Lower leg skin (tissue), 3 donors: ENCODE measurements around the gene GATA5.

Source experiments
- CTCF ChIP-seq, 3 donors: fragments of 450-650 bp; IDR thresholded peaks; one replicate each; pipeline ENCODE4 v1.5.1; 2016; ENCODE audit warnings: antibody characterized with exemption in 3 of 3, mild to moderate bottlenecking in 3 of 3, moderate library complexity in 2 of 3
- POLR2A ChIP-seq, 2 donors: fragments of 450-650 bp; IDR thresholded peaks; one replicate each; pipeline ENCODE4 v1.6.1; 2016 to 2017; ENCODE audit warnings: antibody characterized with exemption in 2 of 2, mild to moderate bottlenecking in 1 of 2, moderate library complexity in 1 of 2

GRCh38 chr20:62482974-62483373 is 7.2 kb upstream of the GATA5 start:
- TF ChIP-seq CTCF (IDR thresholded peaks at IDR 0.05) (no peak), POLR2A (IDR thresholded peaks at IDR 0.05) (no peak)
